Spleen (tissue), 7 donors: Measurements from ENCODE around the gene RTN4IP1.

Experiments used
- CTCF ChIP-seq, 11 experiments: fragments of 200-600 bp in 7 of 11; fragments of 450-650 bp in 4 of 11; sonication (generic) in 4 of 11; IDR thresholded peaks in 8 of 11; conservative IDR thresholded peaks in 3 of 11; 1 replicate in 7 of 11; 2 replicates in 4 of 11; pipeline versions ENCODE4 v1.4.0 to v1.8.0; 2016 to 2021; ENCODE audit warnings: antibody characterized with exemption in 11 of 11, inconsistent platforms in 4 of 11, mild to moderate bottlenecking in 1 of 11
- POLR2AphosphoS5 ChIP-seq, 3 donors: sonication (generic); formaldehyde crosslinking; IDR thresholded peaks; one replicate each; pipeline ENCODE4 v1.5.1; 2017; ENCODE audit warnings: antibody characterized with exemption in 3 of 3
- donor health status: DM: no; HTN: no; CAD: no; lungs with moderate emphysema.
- donor health status: DM: no; HTN: no; CAD: no.
- donor health status: DM: no; HTN: no; CAD: no.

- TF ChIP-seq CTCF (IDR thresholded peaks at IDR 0.05 in 8 of 11, conservative IDR thresholded peaks at IDR 0.05 in 3 of 11) (no peak), POLR2AphosphoS5 (IDR thresholded peaks at IDR 0.05) (no peak)
Observed at GRCh38 chr6:106630366-106630765, 1.1 kb upstream of the RTN4IP1 start.
